ENCODE data around the gene MYRIP.
"Not testable (repeated sequence)": the region's sequence is repeated elsewhere in the genome, so short reads cannot be mapped to it uniquely, and the experiment has no call there.

Gene MYRIP

GRCh38 chr3:40044487-40044886 lies 235.1 kb downstream of the MYRIP start:
- no peak for DNase-seq

DNA sequence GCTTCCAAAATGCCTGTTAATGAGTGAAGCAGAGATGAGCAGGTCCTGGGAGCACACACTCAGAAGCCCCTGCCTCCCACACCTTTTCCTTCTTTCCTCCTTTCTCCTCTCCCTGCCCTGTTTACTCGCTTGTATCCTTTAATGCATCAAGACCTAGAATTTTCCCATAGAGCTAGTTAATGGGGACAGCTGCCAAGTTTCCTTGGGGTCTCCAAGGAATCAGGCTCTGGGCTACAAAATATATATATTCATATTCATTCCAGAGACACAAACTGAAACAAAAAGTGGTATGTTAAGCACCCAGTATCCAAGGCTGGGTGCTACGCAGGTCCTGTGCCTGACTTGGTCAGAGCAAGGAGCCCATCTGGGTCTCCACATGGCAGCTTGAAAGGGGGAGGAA lies 235.6 kb downstream of the MYRIP start:
- no peak for DNase-seq

DNA sequence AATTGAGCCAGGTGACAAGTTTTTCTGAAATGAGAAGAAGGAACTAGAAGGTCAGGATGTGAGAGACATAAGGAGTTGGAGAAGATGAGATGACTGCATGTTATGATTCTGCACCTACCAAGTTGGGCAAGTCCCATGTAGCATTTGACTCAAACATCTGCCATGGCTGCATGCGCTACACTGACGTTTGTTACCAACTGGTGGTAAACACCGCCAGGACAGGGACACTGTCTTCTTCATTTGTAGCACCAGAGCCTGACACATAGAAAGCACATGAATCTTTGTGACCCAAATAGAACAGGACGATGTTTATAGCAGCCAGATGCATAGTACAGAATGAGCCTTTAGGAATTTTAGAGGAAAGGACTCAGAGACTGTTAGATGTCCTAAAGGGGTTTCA lies 236.7 kb downstream of the MYRIP start:
- no peak for DNase-seq

GRCh38 chr3:40047406-40047805 lies 238.0 kb downstream of the MYRIP start:
- no peak for DNase-seq

DNA sequence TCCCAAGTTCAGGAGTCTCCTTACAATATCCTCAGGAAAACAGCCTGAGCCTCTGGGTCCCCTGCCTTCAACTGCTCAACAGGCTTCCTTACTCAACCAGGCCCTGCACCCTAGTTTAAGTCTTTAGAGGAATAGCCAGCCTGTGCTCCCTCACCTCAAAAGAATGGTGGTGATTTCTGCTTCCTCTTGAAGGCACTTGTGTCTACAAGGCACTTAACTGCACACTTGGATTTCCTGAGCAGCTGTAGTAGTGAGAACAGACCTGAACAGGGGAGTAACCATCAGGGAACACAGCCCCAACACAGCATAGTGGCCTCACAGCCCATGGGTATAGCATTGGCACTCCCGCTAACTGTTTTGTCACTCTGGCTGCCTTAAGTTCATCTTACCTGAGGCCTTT lies 244.3 kb downstream of the MYRIP start:
- no peak for DNase-seq

GRCh38 chr3:40054568-40055222 lies 245.3 kb downstream of the MYRIP start:
- DNase-seq: no peak

DNA sequence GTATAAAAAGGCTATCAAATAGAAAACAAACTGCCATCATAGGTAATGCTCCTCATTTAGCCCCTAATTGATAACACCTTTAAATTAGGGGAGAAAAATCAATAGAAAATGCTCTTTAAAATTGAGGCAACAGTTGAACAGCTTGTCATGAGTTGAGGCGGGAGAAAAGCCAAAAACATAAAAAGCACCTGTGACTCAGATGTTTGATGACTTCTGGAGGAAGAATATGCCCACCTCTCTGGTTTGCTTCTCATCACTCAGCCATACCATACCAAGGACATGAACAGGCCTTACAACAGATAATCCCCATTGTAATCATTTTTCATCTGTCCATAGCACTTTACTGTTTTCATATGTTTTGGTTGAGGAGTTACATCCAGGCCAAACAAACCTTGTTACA lies 246.0 kb downstream of the MYRIP start:
- no peak for DNase-seq

- DNase-seq: no peak
These were observed 246.5 kb downstream of the MYRIP start for GRCh38 chr3:40055956-40056355.

GRCh38 chr3:40057077-40057476 lies 247.7 kb downstream of the MYRIP start:
- no peak for DNase-seq

- no peak for DNase-seq
These were observed 248.4 kb downstream of the MYRIP start for GRCh38 chr3:40057786-40058185.

- no peak for DNase-seq
These were observed 259.2 kb downstream of the MYRIP start for GRCh38 chr3:40068636-40069035.

DNA sequence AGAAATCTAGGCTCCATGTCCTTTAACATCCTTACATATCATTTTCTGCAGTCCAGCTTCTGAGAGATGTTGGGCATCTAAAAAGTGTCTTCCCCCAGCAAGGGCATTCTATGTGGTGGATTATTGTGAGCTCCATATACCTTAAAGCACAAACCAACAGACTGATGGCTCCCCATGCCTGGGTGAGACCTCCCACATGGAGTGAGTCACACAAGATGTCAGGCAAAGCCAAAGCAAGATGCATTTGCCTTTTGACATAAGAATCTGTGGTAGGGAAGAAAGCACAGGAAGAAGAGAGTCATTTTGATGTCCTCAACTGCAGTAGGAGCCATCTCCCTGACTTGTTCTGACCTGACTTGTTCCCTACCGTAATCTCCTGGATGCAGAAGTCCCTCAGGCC lies 261.4 kb downstream of the MYRIP start:
- DNase-seq: no peak

DNA sequence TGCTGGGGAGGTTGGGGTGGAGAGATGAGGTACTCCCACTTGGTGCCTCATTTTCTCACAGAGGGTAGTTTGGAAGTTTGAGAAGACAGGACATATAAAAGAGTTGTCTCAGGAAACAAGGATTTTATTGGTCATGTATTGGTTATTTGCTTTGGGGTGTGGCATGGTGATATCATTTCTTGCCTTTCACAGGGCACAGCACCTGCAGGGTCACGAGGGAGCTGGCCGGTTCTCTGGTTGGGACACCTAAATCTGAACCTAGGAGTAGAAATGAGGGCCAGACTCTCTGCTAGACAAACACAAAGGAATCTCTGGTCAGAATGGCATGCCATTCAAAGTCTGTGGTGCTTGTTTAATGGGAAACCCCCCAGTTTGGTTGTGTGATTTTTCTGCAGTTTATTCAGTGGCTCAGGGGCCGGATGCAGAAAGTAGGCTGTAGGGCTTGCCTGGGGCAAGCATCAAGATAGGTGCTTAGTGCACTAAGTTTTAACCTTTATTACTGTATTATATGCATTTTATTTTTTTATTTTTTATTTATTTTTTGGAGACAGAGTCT lies 262.4 kb downstream of the MYRIP start:
- no peak for DNase-seq

DNA sequence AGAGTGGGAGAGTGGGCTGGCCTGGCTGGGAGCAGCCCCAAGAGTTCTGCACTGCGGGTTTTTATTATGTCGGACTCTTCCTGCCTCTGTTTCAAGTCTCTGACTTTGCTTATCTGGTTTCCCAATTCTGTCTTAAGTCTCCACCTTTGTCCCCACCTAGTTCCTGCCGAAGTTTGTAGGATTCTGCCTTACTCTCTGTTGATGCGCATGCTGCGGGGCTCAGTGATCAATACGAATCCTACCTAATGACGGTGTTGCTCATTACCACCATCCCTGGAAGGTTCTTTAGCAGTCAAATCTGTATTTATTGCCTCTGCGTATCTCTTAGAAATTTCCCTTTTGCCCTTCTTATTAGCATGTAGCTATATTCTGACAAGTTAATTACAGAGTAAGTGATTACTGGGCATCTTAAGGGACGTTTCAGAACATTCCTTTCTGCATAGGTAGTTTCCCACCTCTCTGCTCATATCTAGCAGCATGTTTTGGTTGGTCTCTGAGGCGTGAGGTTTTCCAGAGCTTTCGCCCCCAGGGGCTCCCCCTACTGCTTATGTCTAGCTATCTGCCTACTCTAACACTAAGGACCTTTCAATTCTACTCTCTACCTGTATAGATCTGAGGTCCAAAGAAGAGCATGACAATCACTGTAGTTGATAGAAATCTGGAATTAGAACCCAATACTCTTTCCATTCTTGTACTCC lies 264.1 kb downstream of the MYRIP start:
- no peak for DNase-seq

- not testable (repeated sequence) for DNase-seq
These were observed 267.7 kb downstream of the MYRIP start for GRCh38 chr3:40077139-40077538.

GRCh38 chr3:40077828-40078492 lies 268.6 kb downstream of the MYRIP start:
- not testable (repeated sequence) for DNase-seq

DNA sequence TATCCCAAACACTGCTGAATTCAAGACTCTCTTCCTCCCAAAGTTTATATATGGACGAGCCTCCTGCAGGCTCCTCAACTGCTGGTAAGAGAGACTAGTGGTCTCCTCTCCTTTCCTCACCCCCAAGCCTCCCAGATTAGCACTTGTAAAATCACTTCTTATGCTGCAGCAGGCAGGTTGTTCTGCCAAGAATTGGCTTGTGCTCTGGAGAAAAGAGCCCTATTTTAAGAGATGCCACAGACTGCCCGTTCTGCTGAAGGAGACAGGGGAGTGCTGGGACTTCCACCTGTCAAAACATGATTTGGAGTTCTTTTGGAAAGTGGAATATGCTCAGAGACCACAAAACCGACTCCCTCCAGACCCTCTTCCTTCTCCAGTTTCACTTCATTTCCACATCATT lies 269.2 kb downstream of the MYRIP start:
- no peak for DNase-seq

- DNase-seq: no peak
These were observed 269.9 kb downstream of the MYRIP start for GRCh38 chr3:40079203-40079846.

GRCh38 chr3:40079847-40080240 lies 270.4 kb downstream of the MYRIP start:
- no peak for DNase-seq

DNA sequence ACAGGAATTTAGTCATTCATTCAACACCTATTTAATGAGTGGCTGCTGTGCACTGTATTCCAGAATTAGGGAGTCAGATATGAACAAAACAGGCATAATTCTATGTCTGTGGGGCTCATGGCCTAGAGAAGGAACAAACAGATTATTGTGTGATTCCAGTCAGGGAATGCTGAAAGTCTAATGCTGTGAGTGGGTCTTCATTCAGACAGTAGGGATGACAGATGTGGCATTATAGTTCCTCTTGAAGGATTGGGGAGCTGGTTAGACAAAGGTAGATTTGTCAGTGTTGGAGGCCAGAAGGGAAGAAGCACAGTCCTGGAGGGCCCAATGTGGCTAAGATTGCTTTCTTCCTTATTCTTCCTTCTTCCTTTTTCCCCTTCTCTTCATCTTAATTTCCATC lies 273.7 kb downstream of the MYRIP start:
- DNase-seq: no peak

DNA sequence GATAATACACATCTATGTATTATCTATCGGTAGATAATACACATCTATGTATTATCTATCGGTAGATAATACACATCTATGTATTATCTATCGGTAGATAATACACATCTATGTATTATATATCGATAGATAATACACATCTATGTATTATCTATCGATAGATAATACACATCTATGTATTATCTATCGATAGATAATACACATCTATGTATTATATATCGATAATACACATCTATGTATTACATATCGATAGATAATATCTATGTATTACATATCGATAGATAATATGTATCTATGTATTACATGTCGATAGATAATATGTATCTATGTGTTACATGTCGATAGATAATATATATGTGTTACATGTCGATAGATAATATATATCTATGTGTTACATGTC lies 275.0 kb downstream of the MYRIP start:
- DNase-seq: not testable (repeated sequence)

DNA sequence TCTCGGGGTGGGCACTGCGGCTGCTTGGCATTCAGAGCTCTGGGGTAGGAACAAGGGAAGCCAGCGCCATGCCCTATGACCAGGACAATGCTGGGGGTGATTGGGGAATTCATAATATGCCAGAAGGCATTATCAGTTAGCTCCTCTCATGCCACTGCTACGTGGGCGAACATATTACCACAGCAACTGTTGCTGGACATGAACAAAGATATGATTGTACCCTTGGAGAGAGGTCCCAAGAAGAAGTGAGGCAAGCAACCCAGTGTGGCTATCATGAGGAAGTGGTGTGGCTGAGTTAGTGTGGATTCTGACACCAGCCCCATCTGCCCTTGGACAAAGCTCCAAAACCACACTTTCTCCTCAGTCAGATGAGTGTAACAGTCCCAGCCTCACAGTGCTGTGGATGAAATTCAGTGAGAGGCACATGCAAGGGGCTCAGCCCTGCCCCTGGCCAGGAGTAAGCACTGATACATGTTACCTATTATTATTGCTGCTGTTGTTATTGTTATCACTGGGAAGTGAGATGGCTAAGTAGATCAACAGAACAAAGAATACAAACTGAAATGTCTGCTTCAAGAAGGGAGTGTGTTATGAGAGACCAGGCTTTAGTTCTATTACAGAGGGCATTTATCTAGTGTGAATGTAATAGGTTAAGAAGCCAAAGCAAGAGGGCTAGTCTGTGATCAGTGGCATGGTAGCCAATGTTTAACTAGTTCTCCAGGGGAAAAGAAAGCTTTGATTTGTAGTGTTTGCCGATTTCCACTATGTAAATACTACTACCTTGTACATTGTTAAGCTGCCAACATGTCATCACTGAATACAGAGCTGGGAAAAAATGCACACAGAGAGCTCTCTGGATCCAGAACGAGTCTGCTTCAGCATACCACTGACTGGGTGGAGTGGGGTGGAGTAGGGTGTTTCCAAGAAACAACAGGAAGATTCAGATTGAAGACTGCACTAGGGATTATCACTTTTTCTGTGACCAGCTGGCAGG lies 277.8 kb downstream of the MYRIP start:
- DNase-seq: no peak
